DOHH2 (cell line): ENCODE data around the gene GABRB2.

Experiments
- H3F3A ChIP-seq: fragments of 200-600 bp; sonication (generic), shearing (Covaris generic); 2 replicates; pipeline ENCODE4 v1.6.0; 2016; ENCODE audit warnings: antibody characterized with exemption, mild to moderate bottlenecking; ENCODE audit not compliant: control insufficient read depth, insufficient read depth
- H3K27ac ChIP-seq: fragments of 200-600 bp; sonication (generic); 2 replicates; pipeline ENCODE4 v1.5.1; 2014; ENCODE audit warnings: low read depth, mild to moderate bottlenecking, low read length, moderate library complexity
- H3K27me3 ChIP-seq: fragments of 200-600 bp; sonication (generic); 2 replicates; pipeline ENCODE4 v1.6.1; 2014; ENCODE audit warnings: mild to moderate bottlenecking, low read length, mixed read lengths; ENCODE audit not compliant: control insufficient read depth
- H3K36me3 ChIP-seq: fragments of 200-600 bp; sonication (generic); 2 replicates; pipeline ENCODE4 v1.6.1; 2014; ENCODE audit warnings: mild to moderate bottlenecking, low read length, moderate library complexity, mixed read lengths; ENCODE audit not compliant: control insufficient read depth
- H3K4me1 ChIP-seq: fragments of 200-600 bp; sonication (generic); 2 replicates; pipeline ENCODE4 v1.6.1; 2014; ENCODE audit warnings: mild to moderate bottlenecking, low read length, mixed read lengths; ENCODE audit not compliant: control insufficient read depth
- H3K4me2 ChIP-seq: fragments of 200-600 bp; sonication (generic); 2 replicates; pipeline ENCODE4 v1.6.0; 2014; ENCODE audit warnings: mild to moderate bottlenecking, low read length, moderate library complexity
- H3K4me3 ChIP-seq: fragments of 200-600 bp; sonication (generic); 2 replicates; pipeline ENCODE4 v1.5.1; 2014; ENCODE audit warnings: mild to moderate bottlenecking, low read length, mixed read lengths
- H3K79me2 ChIP-seq: fragments of 200-600 bp; sonication (generic); 2 replicates; pipeline ENCODE4 v1.6.1; 2014; ENCODE audit warnings: mild to moderate bottlenecking, low read length, mixed read lengths; ENCODE audit not compliant: control insufficient read depth
- H3K9me2 ChIP-seq: fragments of 200-600 bp; sonication (generic); replicated peaks from 2 replicates; pipeline ENCODE4 v1.6.1; 2014; ENCODE audit warnings: mild to moderate bottlenecking, low read length, mixed read lengths; ENCODE audit not compliant: control insufficient read depth
- H3K9me3 ChIP-seq: fragments of 200-600 bp; sonication (generic); 2 replicates; pipeline ENCODE4 v1.6.1; 2014; ENCODE audit warnings: antibody characterized with exemption, low read length, mixed read lengths; ENCODE audit not compliant: control insufficient read depth, insufficient read depth
- H4K20me1 ChIP-seq: fragments of 200-600 bp; sonication (generic); 2 replicates; pipeline ENCODE4 v1.6.0; 2014; ENCODE audit warnings: low read depth, mild to moderate bottlenecking, antibody characterized with exemption, low read length, moderate library complexity; ENCODE audit not compliant: control insufficient read depth, insufficient read depth
- EZH2phosphoT487 ChIP-seq: fragments of 200-600 bp; sonication (generic); IDR thresholded peaks from 2 replicates; pipeline ENCODE4 v1.6.1; 2017; ENCODE audit warnings: borderline replicate concordance, mild to moderate bottlenecking, antibody characterized with exemption, low read length, moderate library complexity, mixed read lengths
- TF ChIP-seq, protein P1 (sequence below): fragments of 200-600 bp; sonication (generic); IDR thresholded peaks from one replicate; pipeline ENCODE4 v1.5.1; 2014; ENCODE audit warnings: antibody characterized with exemption, mild to moderate bottlenecking, low read depth, low read length; ENCODE audit not compliant: poor library complexity, severe bottlenecking

The GABRB2 gene

GRCh38 chr5:161539016-161539415, 7.5 kb downstream of the GABRB2 start:
- H3K4me3 ChIP-seq: no peak overlapping the region
- no peaks in the 10 kb centered on the region for H3K9me2 ChIP-seq
- H3K36me3 ChIP-seq: no peaks in the 10 kb centered on the region
- H3K9me3 ChIP-seq: no peaks in the 10 kb centered on the region
- no peaks in the 10 kb centered on the region for H3K27me3 ChIP-seq
- no peaks in the 10 kb centered on the region for H3F3A ChIP-seq
- H3K4me1 ChIP-seq: peaks cover 6% of the 10 kb centered on the region
- no peak overlapping the region for H3K27ac ChIP-seq
- H3K4me2 ChIP-seq: no peak overlapping the region
- H3K79me2 ChIP-seq: no peaks in the 10 kb centered on the region
- H4K20me1 ChIP-seq: no peaks in the 10 kb centered on the region
- TF ChIP-seq, protein P1, sequence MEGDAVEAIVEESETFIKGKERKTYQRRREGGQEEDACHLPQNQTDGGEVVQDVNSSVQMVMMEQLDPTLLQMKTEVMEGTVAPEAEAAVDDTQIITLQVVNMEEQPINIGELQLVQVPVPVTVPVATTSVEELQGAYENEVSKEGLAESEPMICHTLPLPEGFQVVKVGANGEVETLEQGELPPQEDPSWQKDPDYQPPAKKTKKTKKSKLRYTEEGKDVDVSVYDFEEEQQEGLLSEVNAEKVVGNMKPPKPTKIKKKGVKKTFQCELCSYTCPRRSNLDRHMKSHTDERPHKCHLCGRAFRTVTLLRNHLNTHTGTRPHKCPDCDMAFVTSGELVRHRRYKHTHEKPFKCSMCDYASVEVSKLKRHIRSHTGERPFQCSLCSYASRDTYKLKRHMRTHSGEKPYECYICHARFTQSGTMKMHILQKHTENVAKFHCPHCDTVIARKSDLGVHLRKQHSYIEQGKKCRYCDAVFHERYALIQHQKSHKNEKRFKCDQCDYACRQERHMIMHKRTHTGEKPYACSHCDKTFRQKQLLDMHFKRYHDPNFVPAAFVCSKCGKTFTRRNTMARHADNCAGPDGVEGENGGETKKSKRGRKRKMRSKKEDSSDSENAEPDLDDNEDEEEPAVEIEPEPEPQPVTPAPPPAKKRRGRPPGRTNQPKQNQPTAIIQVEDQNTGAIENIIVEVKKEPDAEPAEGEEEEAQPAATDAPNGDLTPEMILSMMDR: no peak
- TF ChIP-seq EZH2phosphoT487: no peak

- H3K9me2 ChIP-seq: no peaks in the 10 kb centered on the region
- no peaks in the 10 kb centered on the region for H3K9me3 ChIP-seq
- TF ChIP-seq EZH2phosphoT487: no peak
- TF ChIP-seq, protein P1: peak; percentile 26
- no peak overlapping the region for H3K27ac ChIP-seq
- H3K36me3 ChIP-seq: no peaks in the 10 kb centered on the region
- no peaks in the 10 kb centered on the region for H3F3A ChIP-seq
- H4K20me1 ChIP-seq: no peaks in the 10 kb centered on the region
- no peak overlapping the region for H3K4me3 ChIP-seq
- no peaks in the 10 kb centered on the region for H3K79me2 ChIP-seq
- H3K4me2 ChIP-seq: no peak overlapping the region
- H3K4me1 ChIP-seq: no peaks in the 10 kb centered on the region
- H3K27me3 ChIP-seq: no peaks in the 10 kb centered on the region
Measured at GRCh38 chr5:161535762-161536161, 10.8 kb downstream of the GABRB2 start.

- no peak overlapping the region for H3K4me3 ChIP-seq
- no peaks in the 10 kb centered on the region for H3K4me1 ChIP-seq
- no peak overlapping the region for H3K4me2 ChIP-seq
- no peaks in the 10 kb centered on the region for H3K79me2 ChIP-seq
- no peaks in the 10 kb centered on the region for H3K9me2 ChIP-seq
- no peaks in the 10 kb centered on the region for H3K9me3 ChIP-seq
- H3K36me3 ChIP-seq: no peaks in the 10 kb centered on the region
- no peaks in the 10 kb centered on the region for H4K20me1 ChIP-seq
- no peak overlapping the region for H3K27ac ChIP-seq
- no peaks in the 10 kb centered on the region for H3K27me3 ChIP-seq
- no peak for TF ChIP-seq EZH2phosphoT487
- TF ChIP-seq, protein P1: no peak
- no peaks in the 10 kb centered on the region for H3F3A ChIP-seq
Measured at GRCh38 chr5:161530700-161531099, 15.8 kb downstream of the GABRB2 start.

- Histone ChIP-seq H3K27ac (no peak overlapping the region), H3K4me3 (no peak overlapping the region), H3K27me3 (no peaks in the 10 kb centered on the region), H3K4me1 (no peaks in the 10 kb centered on the region), H3K79me2 (no peaks in the 10 kb centered on the region), H4K20me1 (no peaks in the 10 kb centered on the region), H3K9me3 (no peaks in the 10 kb centered on the region), H3K9me2 (no peaks in the 10 kb centered on the region), H3F3A (no peaks in the 10 kb centered on the region), H3K4me2 (no peak overlapping the region), H3K36me3 (no peaks in the 10 kb centered on the region)
- TF ChIP-seq EZH2phosphoT487: no peak
- TF ChIP-seq, protein P1: no peak
Measured at GRCh38 chr5:161513942-161514341, 32.6 kb downstream of the GABRB2 start.
